Ectodermal cell (in vitro differentiated cells): Measurements from ENCODE around the gene CDC14C.
"Not testable (repeated sequence)": the region's sequence is repeated elsewhere in the genome, so short reads cannot be mapped to it uniquely, and the experiment has no call there.

ENCODE experiments used
- H3K27ac ChIP-seq: 2 replicates; pipeline ENCODE4 v1.7.0; 2013; ENCODE audit warnings: mild to moderate bottlenecking, low read depth, low read length; ENCODE audit not compliant: insufficient read depth, poor library complexity, severe bottlenecking
- H3K27me3 ChIP-seq: 2 replicates; pipeline ENCODE4 v1.7.0; 2013; ENCODE audit warnings: mild to moderate bottlenecking, low read length; ENCODE audit not compliant: insufficient read depth, control insufficient read depth, poor library complexity, severe bottlenecking
- H3K36me3 ChIP-seq: one replicate; pipeline ENCODE4 v1.7.0; 2013; ENCODE audit warnings: low read length; ENCODE audit not compliant: control insufficient read depth, insufficient read depth
- H3K4me1 ChIP-seq: one replicate; pipeline ENCODE4 v1.7.0; 2013; ENCODE audit warnings: low read length; ENCODE audit not compliant: control insufficient read depth, insufficient read depth
- H3K4me3 ChIP-seq: 2 replicates; pipeline ENCODE4 v1.7.0; 2013; ENCODE audit warnings: low read depth, low read length, control low read depth; ENCODE audit not compliant: insufficient read depth
- H3K9me3 ChIP-seq: 2 replicates; pipeline ENCODE4 v1.7.0; 2013; ENCODE audit warnings: mild to moderate bottlenecking, low read length, moderate library complexity; ENCODE audit not compliant: control insufficient read depth
- WGBS, 2 experiments: methylation state at CpG; one replicate each; pipeline ENCODE4 v1.1.7; 2013; ENCODE audit warnings: missing lambda C conversion rate in 2 of 2; 5-methylcytosine and 5-hydroxymethylcytosine counted together

The CDC14C gene

GRCh38 chr7:48909887-48910286 lies 14.5 kb upstream of the CDC14C start:
- H3K36me3 ChIP-seq, H3K4me1 ChIP-seq: not testable (repeated sequence)
- WGBS, 2 experiments, result 96 to 99% methylated on average over 3 to 5 of the region's 5 CpGs

GRCh38 chr7:48931481-48931880 lies 7.1 kb downstream of the CDC14C start:
- no peaks in the 10 kb centered on the region for H3K9me3 ChIP-seq
- no peaks in the 10 kb centered on the region for H3K27me3 ChIP-seq
- WGBS, 2 experiments, result no CpG with 5 or more reads among the region's 2 CpGs
- H3K4me3 ChIP-seq, result no peak overlapping the region
- no peaks in the 10 kb centered on the region for H3K4me1 ChIP-seq
- H3K36me3 ChIP-seq, result no peaks in the 10 kb centered on the region
- H3K27ac ChIP-seq, result no peak overlapping the region

More at GRCh38 chr7:48909887-48910286, 14.5 kb upstream of the CDC14C start:
- H3K27ac ChIP-seq, H3K4me3 ChIP-seq, H3K27me3 ChIP-seq, H3K9me3 ChIP-seq: not testable (repeated sequence)

GRCh38 chr7:48932126-48932910 lies 8.0 kb downstream of the CDC14C start:
- Histone ChIP-seq H3K27me3 (no peaks in the 10 kb centered on the region), H3K4me1 (no peaks in the 10 kb centered on the region), H3K9me3 (no peaks in the 10 kb centered on the region), H3K36me3 (no peaks in the 10 kb centered on the region), H3K27ac (no peak overlapping the region), H3K4me3 (no peak overlapping the region)
- WGBS, 2 experiments, result 89 to 93% methylated on average over 1 to 2 of the region's 2 CpGs

- Histone ChIP-seq H3K27ac (no peak overlapping the region), H3K36me3 (no peaks in the 10 kb centered on the region), H3K27me3 (no peaks in the 10 kb centered on the region), H3K4me1 (no peaks in the 10 kb centered on the region), H3K4me3 (no peak overlapping the region), H3K9me3 (no peaks in the 10 kb centered on the region)
- 89 to 98% methylated on average over 3 of the region's 3 CpGs for WGBS, 2 experiments
Measured at GRCh38 chr7:48933549-48934085, 9.3 kb downstream of the CDC14C start.

GRCh38 chr7:48938539-48939295 lies 14.4 kb downstream of the CDC14C start:
- no peaks in the 10 kb centered on the region for H3K9me3 ChIP-seq
- H3K27ac ChIP-seq, result no peak overlapping the region
- H3K36me3 ChIP-seq, result no peaks in the 10 kb centered on the region
- H3K4me3 ChIP-seq, result no peak overlapping the region
- WGBS, 2 experiments, result 87 to 90% methylated on average over 4 of the region's 4 CpGs
- no peaks in the 10 kb centered on the region for H3K27me3 ChIP-seq
- H3K4me1 ChIP-seq, result no peaks in the 10 kb centered on the region

GRCh38 chr7:48943279-48943990 lies 19.1 kb downstream of the CDC14C start:
- Histone ChIP-seq H3K36me3 (no peaks in the 10 kb centered on the region), H3K27me3 (no peaks in the 10 kb centered on the region), H3K9me3 (no peaks in the 10 kb centered on the region), H3K4me3 (no peak overlapping the region), H3K27ac (no peak overlapping the region), H3K4me1 (no peaks in the 10 kb centered on the region)
- 88 to 97% methylated on average over 3 of the region's 3 CpGs for WGBS, 2 experiments

- Histone ChIP-seq H3K27me3 (no peaks in the 10 kb centered on the region), H3K4me1 (no peaks in the 10 kb centered on the region)
Measured at GRCh38 chr7:48955916-48956315, 31.6 kb downstream of the CDC14C start.

GRCh38 chr7:48959676-48960075 lies 35.3 kb downstream of the CDC14C start:
- Histone ChIP-seq H3K36me3 (no peaks in the 10 kb centered on the region), H3K9me3 (no peaks in the 10 kb centered on the region), H3K4me1 (no peaks in the 10 kb centered on the region), H3K4me3 (no peak overlapping the region), H3K27ac (no peak overlapping the region), H3K27me3 (no peaks in the 10 kb centered on the region)

More at GRCh38 chr7:48955916-48956315, 31.6 kb downstream of the CDC14C start:
- Histone ChIP-seq H3K9me3 (no peaks in the 10 kb centered on the region), H3K27ac (no peak overlapping the region), H3K36me3 (no peaks in the 10 kb centered on the region), H3K4me3 (no peak overlapping the region)

- no peak overlapping the region for H3K4me3 ChIP-seq
- H3K27me3 ChIP-seq, result no peaks in the 10 kb centered on the region
- no peak overlapping the region for H3K27ac ChIP-seq
- H3K4me1 ChIP-seq, result no peaks in the 10 kb centered on the region
- no peaks in the 10 kb centered on the region for H3K36me3 ChIP-seq
- no peaks in the 10 kb centered on the region for H3K9me3 ChIP-seq
- WGBS, 2 experiments, result 89 to 91% methylated on average over 7 of the region's 7 CpGs
Measured at GRCh38 chr7:48962821-48963505, 38.6 kb downstream of the CDC14C start.
